A549 (cell line): ENCODE data around the gene PIK3R1. TPM values are rescaled to one million over a fixed set of nuclear protein-coding genes. Genes with fewer than 3 reads are reported as not detected.

ENCODE experiments used
- ATAC-seq, 2 experiments: fragments of 200-7000 bp in 1 of 2; fragments of >200 bp in 1 of 2; cut with Nextera tagmentation in 1 of 2; cut with Tn5 transposase in 1 of 2; 3 replicates each; pipeline versions ENCODE4 v1.8.0 to v1.9.1; 2018 to 2020; ENCODE audit warnings: mild to moderate bottlenecking in 1 of 2, moderate library complexity in 1 of 2
- CTCF ChIA-PET: fragments of 300-600 bp; sonication (Branson Sonifier 250); formaldehyde crosslinking; extraction: SDS; loops from one replicate; lab custom pipeline; 2021; ENCODE audit warnings: antibody characterized with exemption, inconsistent platforms; lab: Yijun Ruan, JAX
- POLR2A ChIA-PET: fragments of 350-600 bp; formaldehyde crosslinking; extraction: SDS; loops from one replicate; lab custom pipeline; 2021; ENCODE audit warnings: antibody characterized with exemption, inconsistent platforms; lab: Yijun Ruan, JAX
- DNase-seq, 2 experiments: peaks; one replicate each; pipeline versions ENCODE4 v3.0.0 to v3.0.0-alpha.2; 2011 to 2016; ENCODE audit warnings: low read depth in 1 of 2, low spot score in 1 of 2
- FAIRE-seq: peaks from 2 replicates; lab custom pipeline; 2011; peaks lifted over from hg19 to GRCh38; lab: Jason Lieb, UNC
- H3K27ac ChIP-seq, 2 experiments: fragments of >200 bp; sonication (Bioruptor Twin); formaldehyde crosslinking; 3 replicates each; pipeline ENCODE4 v1.5.1; 2016 to 2017
- H3K4me1 ChIP-seq: fragments of >200 bp; sonication (Bioruptor Twin); formaldehyde crosslinking; 3 replicates; pipeline ENCODE4 v1.6.1; 2016
- H3K4me2 ChIP-seq: fragments of >200 bp; sonication (Bioruptor Twin); formaldehyde crosslinking; 3 replicates; pipeline ENCODE4 v1.6.1; 2016
- H3K4me3 ChIP-seq: fragments of >200 bp; sonication (Bioruptor Twin); formaldehyde crosslinking; 3 replicates; pipeline ENCODE4 v1.5.1; 2016
- H3K9me3 ChIP-seq: fragments of >200 bp; sonication (Bioruptor Twin); formaldehyde crosslinking; 3 replicates; pipeline ENCODE4 v1.6.1; 2016
- BHLHE40 ChIP-seq: IDR thresholded peaks from 2 replicates; pipeline ENCODE4 v1.6.1; 2012; ENCODE audit warnings: low read depth, low read length, inconsistent platforms
- CBX8 ChIP-seq: fragments of 200-600 bp; sonication (generic); IDR thresholded peaks from 2 replicates; pipeline ENCODE4 v1.6.1; 2016
- CHD4 ChIP-seq: fragments of 200-600 bp; sonication (generic); IDR thresholded peaks from 2 replicates; pipeline ENCODE4 v1.6.1; 2016; ENCODE audit warnings: antibody characterized with exemption, mild to moderate bottlenecking, borderline replicate concordance
- CTCF ChIP-seq: fragments of >200 bp; sonication (Bioruptor Twin); formaldehyde crosslinking; IDR thresholded peaks from 3 replicates; pipeline ENCODE4 v1.5.1; 2016
- EHF ChIP-seq: fragments of 250-450 bp; sonication (Bioruptor Pico); IDR thresholded peaks from 2 replicates; pipeline ENCODE4 v1.5.0; 2020; ENCODE audit warnings: mild to moderate bottlenecking
- EHMT2 ChIP-seq: fragments of 200-600 bp; sonication (generic); IDR thresholded peaks from 2 replicates; pipeline ENCODE4 v1.6.1; 2016; ENCODE audit warnings: antibody characterized with exemption, low read depth, mild to moderate bottlenecking, moderate library complexity
- FOXS1 ChIP-seq: fragments of 250-450 bp; sonication (Bioruptor Pico); IDR thresholded peaks from 2 replicates; pipeline ENCODE4 v1.5.0; 2020; ENCODE audit warnings: mild to moderate bottlenecking, moderate library complexity
- GATA3 ChIP-seq: IDR thresholded peaks from 2 replicates; pipeline ENCODE4 v1.6.1; 2012; ENCODE audit warnings: borderline replicate concordance
- HEYL ChIP-seq: fragments of 250-450 bp; sonication (Bioruptor Pico); IDR thresholded peaks from 2 replicates; pipeline ENCODE4 v1.8.0; 2021; ENCODE audit warnings: mild to moderate bottlenecking, moderate library complexity
- HOXB13 ChIP-seq: fragments of 250-450 bp; sonication (Bioruptor Pico); IDR thresholded peaks from 2 replicates; pipeline ENCODE4 v1.5.0; 2020; ENCODE audit warnings: low read depth, mild to moderate bottlenecking, moderate library complexity
- HOXB5 ChIP-seq: fragments of 250-450 bp; sonication (Bioruptor Pico); IDR thresholded peaks from 2 replicates; pipeline ENCODE4 v1.5.0; 2020; ENCODE audit warnings: mild to moderate bottlenecking, moderate library complexity
- KDM1A ChIP-seq: fragments of 200-600 bp; sonication (generic); IDR thresholded peaks from 2 replicates; pipeline ENCODE4 v1.6.1; 2016; ENCODE audit warnings: low read depth, mild to moderate bottlenecking
- MAX ChIP-seq: IDR thresholded peaks from 2 replicates; pipeline ENCODE4 v1.6.1; 2012
- MAZ ChIP-seq: fragments of 150-350 bp; IDR thresholded peaks from 2 replicates; pipeline ENCODE4 v1.6.1; 2014; ENCODE audit warnings: antibody characterized with exemption, low read depth, low read length, borderline replicate concordance
- PBX3 ChIP-seq: IDR thresholded peaks from 2 replicates; pipeline ENCODE4 v1.6.1; 2012
- POLR2AphosphoS2 ChIP-seq: conservative IDR thresholded peaks from 2 replicates; pipeline ENCODE4 v1.6.1; 2012; ENCODE audit warnings: low read length, improper control_type of control experiment, inconsistent platforms
- RAD21 ChIP-seq, 2 experiments: fragments of >200 bp in 1 of 2; sonication (Bioruptor Twin) in 1 of 2; formaldehyde crosslinking in 1 of 2; IDR thresholded peaks in 1 of 2; conservative IDR thresholded peaks in 1 of 2; 2 replicates in 1 of 2; 3 replicates in 1 of 2; pipeline ENCODE4 v1.6.1; 2012 to 2018; ENCODE audit warnings: inconsistent platforms in 1 of 2
- TP53 ChIP-seq: fragments of 250-450 bp; sonication (Bioruptor Pico); IDR thresholded peaks from 2 replicates; pipeline ENCODE4 v1.5.0; 2021; ENCODE audit warnings: mild to moderate bottlenecking, moderate library complexity
- ZC3H11A ChIP-seq: fragments of 450-650 bp; IDR thresholded peaks from 2 replicates; pipeline ENCODE4 v1.6.1; 2014; ENCODE audit warnings: antibody characterized with exemption, mild to moderate bottlenecking
- ZSCAN20 ChIP-seq: fragments of 250-450 bp; sonication (Bioruptor Pico); IDR thresholded peaks from 2 replicates; pipeline ENCODE4 v1.8.0; 2022; ENCODE audit warnings: mild to moderate bottlenecking, moderate library complexity
- WGBS: methylation state at CpG from one replicate; pipeline ENCODE4 v1.1.6; 2017; ENCODE audit errors: missing lambda C conversion rate; 5-methylcytosine and 5-hydroxymethylcytosine counted together
- polyA plus RNA-seq, 4 experiments: library from polyadenylated mRNA; depleted of rRNA in 3 of 4; stranded (reverse); fragments of >200 nt; fragmentation: RNase III in 1 of 4; extraction: RNeasy Plus Mini Kit Qiagen cat#74134 plus additional on column Dnase treatment in 1 of 4; gene quantifications; 2 replicates in 3 of 4; 3 replicates in 1 of 4; pipeline ENCODE4 v1.2.3, GENCODE V29; 2011 to 2017
- TF ChIP-seq, protein P1 (sequence below): fragments of 150-350 bp; IDR thresholded peaks from 2 replicates; pipeline ENCODE4 v1.6.1; 2014; ENCODE audit warnings: low read depth, mild to moderate bottlenecking, low read length
- TF ChIP-seq, protein P2 (sequence below): IDR thresholded peaks from 2 replicates; pipeline ENCODE4 v1.6.1; 2012; ENCODE audit warnings: low read depth, borderline replicate concordance
- TF ChIP-seq, protein P3 (sequence below): fragments of 200-600 bp; sonication (generic); IDR thresholded peaks from 2 replicates; pipeline ENCODE4 v1.6.1; 2016; ENCODE audit warnings: antibody characterized with exemption, mild to moderate bottlenecking, moderate library complexity

PIK3R1 gene
- polyA plus RNA-seq, 2 of the 4 experiments (the other 2 are of a cell fraction): 5.5 to 5.7 TPM

DNA sequence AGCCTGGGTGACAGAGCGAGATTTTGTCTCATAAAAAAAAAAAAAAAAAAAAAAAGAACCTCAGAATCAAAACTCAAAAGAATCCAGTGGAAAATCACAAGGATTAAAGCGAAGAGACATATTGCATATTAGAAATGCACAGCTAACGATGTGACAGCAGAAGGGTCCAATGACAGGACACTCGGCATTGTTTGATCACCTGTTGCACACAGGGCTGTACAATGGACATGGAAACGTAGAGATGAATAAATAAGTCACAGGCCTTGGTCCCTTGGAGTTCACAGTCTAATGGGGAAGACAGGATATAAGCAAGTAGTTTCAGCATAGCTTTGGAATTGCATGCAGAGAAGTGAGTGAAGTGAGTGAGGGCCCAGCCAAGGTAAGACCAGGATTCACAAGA lies 25.9 kb upstream of the PIK3R1 start (continued):
- no peak for TF ChIP-seq PBX3

DNA sequence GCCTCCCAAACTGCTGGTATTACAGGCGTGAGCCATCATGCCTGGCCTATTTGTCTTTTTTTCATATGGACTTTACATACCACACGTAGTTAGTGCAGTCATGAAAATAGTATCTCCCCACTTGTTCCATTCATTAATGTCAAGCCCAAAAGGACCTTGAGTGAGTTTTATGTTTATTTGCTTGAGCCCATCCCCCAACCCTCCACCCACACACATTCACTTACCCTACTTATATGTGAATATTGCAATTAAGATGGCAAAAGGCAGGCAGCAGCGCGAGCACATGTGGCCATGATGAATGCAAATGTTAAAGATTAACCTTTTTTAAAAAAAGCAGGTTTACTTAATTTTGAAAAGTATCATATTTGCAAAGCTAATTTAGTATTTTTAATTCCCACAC lies 24.9 kb upstream of the PIK3R1 start:
- ChIA-PET CTCF (interaction anchor here (1.1 kb wide), 1 partner anchor 10 kb away, joined by 3 read pairs; no protein-coding TSS in a partner anchor), POLR2A (no interaction called here)
- H3K4me3 ChIP-seq: no peak overlapping the region
- TF ChIP-seq TP53 (CRISPR knock-in tag): no peak
- TF ChIP-seq FOXS1: no peak
- TF ChIP-seq EHMT2: no peak
- TF ChIP-seq, protein P1, sequence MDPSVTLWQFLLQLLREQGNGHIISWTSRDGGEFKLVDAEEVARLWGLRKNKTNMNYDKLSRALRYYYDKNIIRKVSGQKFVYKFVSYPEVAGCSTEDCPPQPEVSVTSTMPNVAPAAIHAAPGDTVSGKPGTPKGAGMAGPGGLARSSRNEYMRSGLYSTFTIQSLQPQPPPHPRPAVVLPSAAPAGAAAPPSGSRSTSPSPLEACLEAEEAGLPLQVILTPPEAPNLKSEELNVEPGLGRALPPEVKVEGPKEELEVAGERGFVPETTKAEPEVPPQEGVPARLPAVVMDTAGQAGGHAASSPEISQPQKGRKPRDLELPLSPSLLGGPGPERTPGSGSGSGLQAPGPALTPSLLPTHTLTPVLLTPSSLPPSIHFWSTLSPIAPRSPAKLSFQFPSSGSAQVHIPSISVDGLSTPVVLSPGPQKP: no peak
- TF ChIP-seq MAX: no peak
- no peak for TF ChIP-seq EHF (CRISPR knock-in tag)
- no peak for TF ChIP-seq HOXB13 (CRISPR knock-in tag)
- TF ChIP-seq CBX8: no peak
- TF ChIP-seq GATA3: no peak
- TF ChIP-seq HOXB5 (CRISPR knock-in tag): no peak
- no peak for TF ChIP-seq CHD4
- no peak for TF ChIP-seq ZSCAN20 (CRISPR knock-in tag)
- TF ChIP-seq POLR2AphosphoS2: no peak
- no peak for TF ChIP-seq ZC3H11A
- TF ChIP-seq, protein P2, sequence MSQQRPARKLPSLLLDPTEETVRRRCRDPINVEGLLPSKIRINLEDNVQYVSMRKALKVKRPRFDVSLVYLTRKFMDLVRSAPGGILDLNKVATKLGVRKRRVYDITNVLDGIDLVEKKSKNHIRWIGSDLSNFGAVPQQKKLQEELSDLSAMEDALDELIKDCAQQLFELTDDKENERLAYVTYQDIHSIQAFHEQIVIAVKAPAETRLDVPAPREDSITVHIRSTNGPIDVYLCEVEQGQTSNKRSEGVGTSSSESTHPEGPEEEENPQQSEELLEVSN: no peak
- no peak overlapping the region for H3K27ac ChIP-seq
- no peak overlapping the region for H3K4me2 ChIP-seq
- no peaks in the 10 kb centered on the region for H3K4me1 ChIP-seq
- H3K9me3 ChIP-seq: no peaks in the 10 kb centered on the region
- 85% methylated on average over 4 of the region's 4 CpGs for WGBS
- no peak for DNase-seq
- no peak for FAIRE-seq
- no peak for ATAC-seq

GRCh38 chr5:68191083-68191791 lies 24.3 kb upstream of the PIK3R1 start:
- CTCF ChIA-PET: interaction anchor here (1.1 kb wide), 1 partner anchor 11 kb away, joined by 3 read pairs; no protein-coding TSS in a partner anchor
- FAIRE-seq (no peak), DNase-seq (no peak), ATAC-seq (no peak)
- POLR2A ChIA-PET: no interaction called here
- no peak overlapping the region for H3K4me3 ChIP-seq
- no peak overlapping the region for H3K4me2 ChIP-seq
- TF ChIP-seq EHF (CRISPR knock-in tag) (no peak), HEYL (no peak), BHLHE40 (no peak), CTCF (no peak), MAZ (no peak), CHD4 (no peak), CBX8 (no peak), EHMT2 (no peak), KDM1A (no peak), RAD21 (conservative IDR thresholded peaks at IDR 0.05 in 1 of 2, IDR thresholded peaks at IDR 0.05 in 1 of 2) (no peak)
- TF ChIP-seq, protein P3, sequence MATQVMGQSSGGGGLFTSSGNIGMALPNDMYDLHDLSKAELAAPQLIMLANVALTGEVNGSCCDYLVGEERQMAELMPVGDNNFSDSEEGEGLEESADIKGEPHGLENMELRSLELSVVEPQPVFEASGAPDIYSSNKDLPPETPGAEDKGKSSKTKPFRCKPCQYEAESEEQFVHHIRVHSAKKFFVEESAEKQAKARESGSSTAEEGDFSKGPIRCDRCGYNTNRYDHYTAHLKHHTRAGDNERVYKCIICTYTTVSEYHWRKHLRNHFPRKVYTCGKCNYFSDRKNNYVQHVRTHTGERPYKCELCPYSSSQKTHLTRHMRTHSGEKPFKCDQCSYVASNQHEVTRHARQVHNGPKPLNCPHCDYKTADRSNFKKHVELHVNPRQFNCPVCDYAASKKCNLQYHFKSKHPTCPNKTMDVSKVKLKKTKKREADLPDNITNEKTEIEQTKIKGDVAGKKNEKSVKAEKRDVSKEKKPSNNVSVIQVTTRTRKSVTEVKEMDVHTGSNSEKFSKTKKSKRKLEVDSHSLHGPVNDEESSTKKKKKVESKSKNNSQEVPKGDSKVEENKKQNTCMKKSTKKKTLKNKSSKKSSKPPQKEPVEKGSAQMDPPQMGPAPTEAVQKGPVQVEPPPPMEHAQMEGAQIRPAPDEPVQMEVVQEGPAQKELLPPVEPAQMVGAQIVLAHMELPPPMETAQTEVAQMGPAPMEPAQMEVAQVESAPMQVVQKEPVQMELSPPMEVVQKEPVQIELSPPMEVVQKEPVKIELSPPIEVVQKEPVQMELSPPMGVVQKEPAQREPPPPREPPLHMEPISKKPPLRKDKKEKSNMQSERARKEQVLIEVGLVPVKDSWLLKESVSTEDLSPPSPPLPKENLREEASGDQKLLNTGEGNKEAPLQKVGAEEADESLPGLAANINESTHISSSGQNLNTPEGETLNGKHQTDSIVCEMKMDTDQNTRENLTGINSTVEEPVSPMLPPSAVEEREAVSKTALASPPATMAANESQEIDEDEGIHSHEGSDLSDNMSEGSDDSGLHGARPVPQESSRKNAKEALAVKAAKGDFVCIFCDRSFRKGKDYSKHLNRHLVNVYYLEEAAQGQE: no peak
- WGBS: 84% methylated on average over 1 of the region's 1 CpG
- H3K27ac ChIP-seq: no peak overlapping the region
- no peaks in the 10 kb centered on the region for H3K9me3 ChIP-seq
- no peaks in the 10 kb centered on the region for H3K4me1 ChIP-seq
